ENCODE results near the gene STARD10.

Gene STARD10

GRCh38 chr11:72724851-72725723 is 68.8 kb downstream of the STARD10 start:
- peak; percentile 88 to 91 for DNase-seq

- no peak for DNase-seq
Observed at GRCh38 chr11:72724021-72724551, 69.8 kb downstream of the STARD10 start.

- DNase-seq, result no peak
Observed at GRCh38 chr11:72723508-72723907, 70.3 kb downstream of the STARD10 start.

GRCh38 chr11:72722050-72722748 is 71.6 kb downstream of the STARD10 start:
- DNase-seq, result peak; percentile 90 to 91

- peak; percentile 45 to 47 for DNase-seq
Observed at GRCh38 chr11:72721689-72722049, 72.2 kb downstream of the STARD10 start.

- DNase-seq, result no peak
Observed at GRCh38 chr11:72721276-72721675, 72.6 kb downstream of the STARD10 start.

GRCh38 chr11:72720784-72721183 is 73.1 kb downstream of the STARD10 start:
- no peak for DNase-seq

GRCh38 chr11:72720047-72720446 is 73.8 kb downstream of the STARD10 start:
- DNase-seq, result no peak

- DNase-seq, result no peak
Observed at GRCh38 chr11:72719551-72719950, 74.3 kb downstream of the STARD10 start.

GRCh38 chr11:72719144-72719543 is 74.7 kb downstream of the STARD10 start:
- no peak for DNase-seq

- peak in 1 of 2 donors; percentile 32 for DNase-seq
Observed at GRCh38 chr11:72718101-72718501, 75.7 kb downstream of the STARD10 start.

- DNase-seq, result no peak
Observed at GRCh38 chr11:72716788-72717435, 76.9 kb downstream of the STARD10 start.

GRCh38 chr11:72716290-72716689 is 77.6 kb downstream of the STARD10 start:
- no peak for DNase-seq

GRCh38 chr11:72712841-72713240 is 81.0 kb downstream of the STARD10 start:
- DNase-seq, result no peak

GRCh38 chr11:72712168-72712751 is 81.6 kb downstream of the STARD10 start:
- DNase-seq, result peak in 1 of 2 donors; percentile 26

- DNase-seq, result no peak
Observed at GRCh38 chr11:72711141-72711540, 82.7 kb downstream of the STARD10 start.

GRCh38 chr11:72710278-72710677 is 83.6 kb downstream of the STARD10 start:
- no peak for DNase-seq

GRCh38 chr11:72709478-72710238 is 84.2 kb downstream of the STARD10 start:
- DNase-seq, result no peak

- no peak for DNase-seq
Observed at GRCh38 chr11:72707032-72707431, 86.8 kb downstream of the STARD10 start.

GRCh38 chr11:72706579-72706978 is 87.3 kb downstream of the STARD10 start:
- no peak for DNase-seq

- DNase-seq, result no peak
Observed at GRCh38 chr11:72705442-72706365, 88.1 kb downstream of the STARD10 start.
